HEK293 (cell line): ENCODE results near the gene STIM1.

Experiments used
- CTCF ChIA-PET: fragments of 350-600 bp; formaldehyde crosslinking; extraction: SDS; loops from one replicate; lab custom pipeline; 2021; ENCODE audit warnings: antibody characterized with exemption; lab: Yijun Ruan, JAX
- POLR2A ChIA-PET: fragments of 300-600 bp; formaldehyde crosslinking; extraction: SDS; loops from one replicate; lab custom pipeline; 2020; ENCODE audit warnings: antibody characterized with exemption, inconsistent platforms; lab: Yijun Ruan, JAX
- H3K27ac ChIP-seq: fragments of 200-500 bp; sonication (Bioruptor generic); 2 replicates; pipeline ENCODE4 v1.5.1; 2014; ENCODE audit warnings: low read depth, low read length, control low read depth, inconsistent platforms; ENCODE audit errors: extremely low read depth
- H3K36me3 ChIP-seq, 2 experiments: fragments of 200-500 bp in 1 of 2; sonication (Bioruptor generic) in 1 of 2; 1 replicate in 1 of 2; 2 replicates in 1 of 2; pipeline ENCODE4 v1.5.1; 2014 to 2017; ENCODE audit warnings: inconsistent platforms in 2 of 2, low read length in 2 of 2; ENCODE audit not compliant: control insufficient read depth in 2 of 2, insufficient read depth in 1 of 2
- H3K4me1 ChIP-seq: fragments of 200-500 bp; sonication (Bioruptor generic); 2 replicates; pipeline ENCODE4 v1.5.1; 2014; ENCODE audit warnings: mild to moderate bottlenecking, low read length, inconsistent platforms; ENCODE audit not compliant: control insufficient read depth, insufficient read depth
- H3K4me3 ChIP-seq: 2 replicates; pipeline ENCODE4 v1.5.1; 2011; ENCODE audit warnings: low read depth, mild to moderate bottlenecking, control low read depth, low read length, moderate library complexity
- H3K9me3 ChIP-seq: fragments of 200-500 bp; sonication (Bioruptor generic); 2 replicates; pipeline ENCODE4 v1.5.1; 2014; ENCODE audit warnings: low read depth, low read length, inconsistent platforms; ENCODE audit not compliant: control insufficient read depth, insufficient read depth
- ATF2 ChIP-seq: fragments of 450-650 bp; formaldehyde crosslinking; IDR thresholded peaks from 2 replicates; pipeline ENCODE4 v1.5.1; 2016; ENCODE audit warnings: missing biosample characterization, missing genetic modification characterization, low read depth
- CTCF ChIP-seq: fragments of 450-650 bp; formaldehyde crosslinking; IDR thresholded peaks from 2 replicates; pipeline ENCODE4 v1.5.1; 2016; ENCODE audit warnings: missing biosample characterization, missing genetic modification characterization
- ELK4 ChIP-seq: IDR thresholded peaks from 2 replicates; pipeline ENCODE4 v1.6.1; 2011; ENCODE audit warnings: mild to moderate bottlenecking, low read depth, low read length, borderline replicate concordance
- SALL2 ChIP-seq: fragments of 450-650 bp; formaldehyde crosslinking; IDR thresholded peaks from 2 replicates; pipeline ENCODE4 v1.5.0; 2017; ENCODE audit warnings: missing biosample characterization, mild to moderate bottlenecking, missing genetic modification characterization, borderline replicate concordance
- TCF7L2 ChIP-seq: IDR thresholded peaks from 2 replicates; pipeline ENCODE4 v1.6.1; 2011; ENCODE audit warnings: low read depth, mild to moderate bottlenecking, inconsistent platforms, low read length, moderate library complexity, borderline replicate concordance
- ZBTB10 ChIP-seq: fragments of 450-650 bp; formaldehyde crosslinking; IDR thresholded peaks from 2 replicates; pipeline ENCODE4 v1.5.1; 2016; ENCODE audit warnings: missing biosample characterization, missing genetic modification characterization
- ZBTB20 ChIP-seq: fragments of 450-650 bp; formaldehyde crosslinking; IDR thresholded peaks from 2 replicates; pipeline ENCODE4 v1.5.1; 2016; ENCODE audit warnings: missing biosample characterization, missing genetic modification characterization
- ZNF133 ChIP-seq: fragments of 450-650 bp; formaldehyde crosslinking; IDR thresholded peaks from 2 replicates; pipeline ENCODE4 v1.5.1; 2016; ENCODE audit warnings: missing biosample characterization, missing genetic modification characterization
- ZNF138 ChIP-seq: fragments of 450-650 bp; formaldehyde crosslinking; IDR thresholded peaks from 2 replicates; pipeline ENCODE4 v1.5.1; 2016; ENCODE audit warnings: missing biosample characterization, missing genetic modification characterization, borderline replicate concordance
- ZNF19 ChIP-seq: fragments of 450-650 bp; formaldehyde crosslinking; IDR thresholded peaks from 2 replicates; pipeline ENCODE4; 2016; ENCODE audit warnings: missing biosample characterization, missing genetic modification characterization, low read depth
- ZNF37A ChIP-seq: fragments of 450-650 bp; IDR thresholded peaks from 2 replicates; pipeline ENCODE4 v1.5.1; 2018; ENCODE audit warnings: missing biosample characterization, missing genetic modification characterization
- ZNF449 ChIP-seq: fragments of 450-650 bp; formaldehyde crosslinking; IDR thresholded peaks from 2 replicates; pipeline ENCODE4 v1.5.1; 2017; ENCODE audit warnings: missing biosample characterization, mild to moderate bottlenecking, missing genetic modification characterization, moderate library complexity
- ZNF48 ChIP-seq: fragments of 450-650 bp; formaldehyde crosslinking; IDR thresholded peaks from 2 replicates; pipeline ENCODE4 v1.5.1; 2016; ENCODE audit warnings: missing biosample characterization, missing genetic modification characterization
- ZNF514 ChIP-seq: fragments of 450-650 bp; formaldehyde crosslinking; IDR thresholded peaks from 2 replicates; pipeline ENCODE4 v1.5.1; 2016; ENCODE audit warnings: missing biosample characterization, missing genetic modification characterization
- ZNF645 ChIP-seq: fragments of 450-650 bp; formaldehyde crosslinking; IDR thresholded peaks from 2 replicates; pipeline ENCODE4; 2016; ENCODE audit warnings: missing biosample characterization, missing genetic modification characterization
- ZNF658 ChIP-seq: fragments of 450-650 bp; formaldehyde crosslinking; IDR thresholded peaks from 2 replicates; pipeline ENCODE4; 2016; ENCODE audit warnings: missing biosample characterization, missing genetic modification characterization
- ZXDB ChIP-seq: fragments of 450-650 bp; formaldehyde crosslinking; IDR thresholded peaks from 2 replicates; pipeline ENCODE4 v1.5.1; 2016; ENCODE audit warnings: missing biosample characterization, missing genetic modification characterization

STIM1 gene

GRCh38 chr11:3894128-3894731 is 38.8 kb downstream of the STIM1 start:
- POLR2A ChIA-PET = interaction anchor here (0.6 kb wide), 1 partner anchor 171 kb away, joined by 3 read pairs; no protein-coding TSS in a partner anchor

More at GRCh38 chr11:3894128-3894731, 38.8 kb downstream of the STIM1 start:
- Histone ChIP-seq H3K9me3 (no peaks in the 10 kb centered on the region), H3K4me1 (no peaks in the 10 kb centered on the region), H3K4me3 (no peak overlapping the region), H3K36me3 (no peaks in the 10 kb centered on the region), H3K27ac (no peak overlapping the region)
- TF ChIP-seq ZNF138 (tag by site-specific recombination) (no peak), ZNF514 (tag by site-specific recombination) (no peak), ATF2 (tag by site-specific recombination) (no peak), ZNF658 (no peak), TCF7L2 (no peak), ZNF645 (no peak), ZBTB10 (tag by site-specific recombination) (no peak), ZNF19 (tag by site-specific recombination) (no peak), ZNF449 (tag by site-specific recombination) (no peak), SALL2 (tag by site-specific recombination) (no peak), ZNF48 (tag by site-specific recombination) (no peak), CTCF (tag by site-specific recombination) (no peak), ELK4 (no peak), ZNF37A (tag by site-specific recombination) (no peak), ZXDB (no peak), ZBTB20 (tag by site-specific recombination) (no peak), ZNF133 (tag by site-specific recombination) (no peak)
- TF ChIP-seq, all 188 proteins: peak for 0
- CTCF ChIA-PET = no interaction called here
